Ascending aorta (tissue), 2 donors: Measurements from ENCODE around the gene GRIP1. TPM values are rescaled to one million over a fixed set of nuclear protein-coding genes. Genes with fewer than 3 reads are reported as not detected.

Experiments
- DNase-seq, 2 donors: peaks; one replicate each; pipeline ENCODE4 v3.0.0-alpha.2; 2019; ENCODE audit warnings: low spot score in 2 of 2
- H3K27ac ChIP-seq, 2 donors: fragments of 200-600 bp; sonication (generic); one replicate each; pipeline ENCODE4 v1.5.1; 2016 to 2017; ENCODE audit warnings: mild to moderate bottlenecking in 1 of 2
- H3K27me3 ChIP-seq: fragments of 200-600 bp; sonication (generic); one replicate; pipeline ENCODE4 v1.5.1; 2017
- H3K36me3 ChIP-seq, 2 donors: fragments of 200-600 bp; sonication (generic); one replicate each; pipeline ENCODE4 v1.5.1; 2016
- H3K4me1 ChIP-seq, 2 donors: fragments of 200-600 bp; sonication (generic); one replicate each; pipeline ENCODE4 v1.5.1; 2016 to 2017; ENCODE audit warnings: mild to moderate bottlenecking in 1 of 2
- H3K4me3 ChIP-seq, 2 donors: fragments of 200-600 bp; sonication (generic); one replicate each; pipeline ENCODE4 v1.5.1; 2016 to 2017; ENCODE audit warnings: mild to moderate bottlenecking in 1 of 2
- H3K9me3 ChIP-seq, 2 donors: fragments of 200-600 bp; sonication (generic); one replicate each; pipeline ENCODE4 v1.5.1; 2016
- CTCF ChIP-seq, 3 experiments: fragments of 200-600 bp in 2 of 3; fragments of 450-650 bp in 1 of 3; sonication (generic) in 2 of 3; IDR thresholded peaks; one replicate each; pipeline ENCODE4 v1.5.1; 2016 to 2019; ENCODE audit warnings: antibody characterized with exemption in 3 of 3, mild to moderate bottlenecking in 1 of 3, moderate library complexity in 1 of 3
- intact Hi-C: fragments of 100-400 bp; cut with DNase I; formaldehyde crosslinking; loops from one replicate; pipeline ENCODE4 v1.15.1; 2023
- total RNA-seq: library from RNA; depleted of rRNA; stranded (reverse); fragments of >200 nt; gene quantifications from one replicate; pipeline ENCODE4 v1.1.0, GENCODE V29; 2016

The GRIP1 gene
- total RNA-seq, 1 donor from 2014 or later = not detected

- H3K36me3 ChIP-seq = no peaks in the 10 kb centered on the region
- H3K27me3 ChIP-seq = no peaks in the 10 kb centered on the region
- intact Hi-C loops = no loop called here
- TF ChIP-seq CTCF (IDR thresholded peaks at IDR 0.05) = no peak
- DNase-seq = no peak
- H3K4me3 ChIP-seq = no peak overlapping the region
- no peaks in the 10 kb centered on the region for H3K4me1 ChIP-seq
- no peak overlapping the region for H3K27ac ChIP-seq
- H3K9me3 ChIP-seq = no peaks in the 10 kb centered on the region
These were observed 40.2 kb downstream of the GRIP1 start for GRCh38 chr12:66638666-66639065.

- no peaks in the 10 kb centered on the region for H3K4me1 ChIP-seq
- H3K9me3 ChIP-seq = no peaks in the 10 kb centered on the region
- no peak for TF ChIP-seq CTCF (IDR thresholded peaks at IDR 0.05)
- H3K36me3 ChIP-seq = no peaks in the 10 kb centered on the region
- intact Hi-C loops = no loop called here
- DNase-seq = no peak
- H3K27me3 ChIP-seq = no peaks in the 10 kb centered on the region
- H3K4me3 ChIP-seq = no peak overlapping the region
- H3K27ac ChIP-seq = no peak overlapping the region
These were observed 41.1 kb downstream of the GRIP1 start for GRCh38 chr12:66637699-66638301.

GRCh38 chr12:66636771-66637170 is 42.1 kb downstream of the GRIP1 start:
- no peak for DNase-seq
- intact Hi-C loops = no loop called here
- Histone ChIP-seq H3K4me1 (no peaks in the 10 kb centered on the region), H3K27me3 (no peaks in the 10 kb centered on the region), H3K4me3 (no peak overlapping the region), H3K36me3 (no peaks in the 10 kb centered on the region), H3K9me3 (no peaks in the 10 kb centered on the region), H3K27ac (no peak overlapping the region)
- TF ChIP-seq CTCF (IDR thresholded peaks at IDR 0.05) = no peak

GRCh38 chr12:66633676-66634075 is 45.2 kb downstream of the GRIP1 start:
- Histone ChIP-seq H3K27ac (no peak overlapping the region), H3K4me3 (no peak overlapping the region), H3K9me3 (no peaks in the 10 kb centered on the region), H3K4me1 (no peaks in the 10 kb centered on the region), H3K36me3 (no peaks in the 10 kb centered on the region), H3K27me3 (no peaks in the 10 kb centered on the region)
- no peak for TF ChIP-seq CTCF (IDR thresholded peaks at IDR 0.05)
- DNase-seq = no peak
- intact Hi-C loops = no loop called here

- no peaks in the 10 kb centered on the region for H3K36me3 ChIP-seq
- no peak for TF ChIP-seq CTCF (IDR thresholded peaks at IDR 0.05)
- H3K9me3 ChIP-seq = no peaks in the 10 kb centered on the region
- no peak overlapping the region for H3K4me3 ChIP-seq
- H3K27ac ChIP-seq = no peak overlapping the region
- H3K27me3 ChIP-seq = no peaks in the 10 kb centered on the region
- no peak for DNase-seq
- H3K4me1 ChIP-seq = no peaks in the 10 kb centered on the region
- intact Hi-C loops = no loop called here
These were observed 49.6 kb downstream of the GRIP1 start for GRCh38 chr12:66629138-66629870.
